ENCODE measurements around the gene ATF7.

GRCh38 chr12:53506450-53506785 lies 119.8 kb downstream of the ATF7 start:
- TF ChIP-seq CTCF (IDR thresholded peaks at IDR 0.05) (no peak), ZFX (IDR thresholded peaks at IDR 0.05; ENCODE audit: borderline replicate concordance) (no peak)
